Testis (tissue), 3 donors: ENCODE data around the gene ELMO1. TPM values are rescaled to one million over a fixed set of nuclear protein-coding genes. Genes with fewer than 3 reads are reported as not detected.

Experiments
- DNase-seq: peaks from one replicate; pipeline ENCODE4 v3.0.0-alpha.2; 2019
- H3K27ac ChIP-seq, 2 donors: fragments of 200-600 bp; sonication (generic); one replicate each; pipeline ENCODE4 v1.5.1; 2019
- H3K27me3 ChIP-seq: fragments of 200-600 bp; sonication (generic); one replicate; pipeline ENCODE4 v1.5.1; 2019
- H3K36me3 ChIP-seq: fragments of 200-600 bp; sonication (generic); one replicate; pipeline ENCODE4 v1.5.1; 2017; ENCODE audit warnings: low read depth; ENCODE audit errors: missing control alignments
- H3K4me1 ChIP-seq: fragments of 200-600 bp; sonication (generic); one replicate; pipeline ENCODE4 v1.5.1; 2019
- H3K4me3 ChIP-seq, 2 donors: fragments of 200-600 bp; sonication (generic); one replicate each; pipeline ENCODE4 v1.5.1; 2017 to 2019
- H3K9me3 ChIP-seq: fragments of 200-600 bp; sonication (generic); one replicate; pipeline ENCODE4 v1.5.1; 2017
- CTCF ChIP-seq, 3 experiments: fragments of 450-650 bp in 2 of 3; fragments of 200-600 bp in 1 of 3; sonication (generic) in 1 of 3; IDR thresholded peaks; one replicate each; pipeline ENCODE4 v1.5.1; 2016 to 2019; ENCODE audit warnings: antibody characterized with exemption in 3 of 3, mild to moderate bottlenecking in 2 of 3, moderate library complexity in 1 of 3
- POLR2A ChIP-seq: fragments of 450-650 bp; IDR thresholded peaks from one replicate; pipeline ENCODE4 v1.6.1; 2017; ENCODE audit warnings: antibody characterized with exemption, mild to moderate bottlenecking, moderate library complexity
- WGBS, 2 donors: methylation state at CpG; one replicate each; pipeline ENCODE4 v1.1.5; 2018; 5-methylcytosine and 5-hydroxymethylcytosine counted together
- intact Hi-C: fragments of 100-400 bp; cut with DNase I; formaldehyde crosslinking; loops from one replicate; pipeline ENCODE4 v1.15.1; 2023; ENCODE audit warnings: low total_unique reads
- polyA plus RNA-seq: library from polyadenylated mRNA; stranded (reverse); fragments of 350-450 nt; fragmentation: Illumina TruSeq; extraction: RNeasy Lipid Tissue Mini Kit (QIAGEN cat#74804); gene quantifications from one replicate; pipeline ENCODE4 v1.2.3, GENCODE V29; 2014; ENCODE audit warnings: low read depth, low replicate concordance; ENCODE audit not compliant: insufficient read depth
- total RNA-seq, 2 donors: library from RNA; depleted of rRNA; stranded (reverse); fragments of >200 nt; gene quantifications; one replicate each; pipeline ENCODE4 v1.2.3, GENCODE V29; 2016

Gene ELMO1
- total and polyA plus RNA-seq, 3 donors from 2014 or later = 12.9 to 47.2 (median 36.5) TPM

GRCh38 chr7:37382546-37383088, 66.0 kb downstream of the ELMO1 start:
- Histone ChIP-seq H3K27ac (no peak overlapping the region), H3K9me3 (no peaks in the 10 kb centered on the region), H3K27me3 (no peaks in the 10 kb centered on the region), H3K4me1 (no peaks in the 10 kb centered on the region), H3K36me3 (no peaks in the 10 kb centered on the region), H3K4me3 (no peak overlapping the region)
- no peak for DNase-seq
- TF ChIP-seq CTCF (IDR thresholded peaks at IDR 0.05) (no peak), POLR2A (no peak)
- WGBS, 2 donors = 89 to 93% methylated on average over 1 of the region's 1 CpG
- intact Hi-C loops = no loop called here

- H3K36me3 ChIP-seq = no peaks in the 10 kb centered on the region
- no peak for TF ChIP-seq POLR2A
- no peaks in the 10 kb centered on the region for H3K27me3 ChIP-seq
- H3K4me3 ChIP-seq = no peak overlapping the region
- no peaks in the 10 kb centered on the region for H3K9me3 ChIP-seq
- no peak for DNase-seq
- H3K27ac ChIP-seq = no peak overlapping the region
- no peaks in the 10 kb centered on the region for H3K4me1 ChIP-seq
- 83 to 87% methylated on average over 4 of the region's 4 CpGs for WGBS, 2 donors
- intact Hi-C loops = no loop called here
Measured at GRCh38 chr7:37380831-37381230, 67.8 kb downstream of the ELMO1 start.

- Histone ChIP-seq H3K4me1 (no peaks in the 10 kb centered on the region), H3K27ac (no peak overlapping the region), H3K27me3 (no peaks in the 10 kb centered on the region), H3K4me3 (no peak overlapping the region), H3K9me3 (no peaks in the 10 kb centered on the region), H3K36me3 (no peaks in the 10 kb centered on the region)
- TF ChIP-seq CTCF (IDR thresholded peaks at IDR 0.05) = no peak
- TF ChIP-seq POLR2A = no peak
- WGBS, 2 donors = 80 to 86% methylated on average over 4 of the region's 4 CpGs
- DNase-seq = no peak
- intact Hi-C loops = no loop called here
Measured at GRCh38 chr7:37379546-37380277, 69.0 kb downstream of the ELMO1 start.

- no peaks in the 10 kb centered on the region for H3K9me3 ChIP-seq
- H3K36me3 ChIP-seq = no peaks in the 10 kb centered on the region
- no peaks in the 10 kb centered on the region for H3K27me3 ChIP-seq
- WGBS, 2 donors = 93 to 95% methylated on average over 5 of the region's 5 CpGs
- DNase-seq = no peak
- H3K4me3 ChIP-seq = no peak overlapping the region
- H3K4me1 ChIP-seq = no peaks in the 10 kb centered on the region
- no peak for TF ChIP-seq POLR2A
- no peak for TF ChIP-seq CTCF (IDR thresholded peaks at IDR 0.05)
- no peak overlapping the region for H3K27ac ChIP-seq
- intact Hi-C loops = no loop called here
Measured at GRCh38 chr7:37377231-37377630, 71.4 kb downstream of the ELMO1 start.

- no peak overlapping the region for H3K27ac ChIP-seq
- DNase-seq = no peak
- H3K4me3 ChIP-seq = no peak overlapping the region
- TF ChIP-seq POLR2A = no peak
- no peak for TF ChIP-seq CTCF (IDR thresholded peaks at IDR 0.05)
- no peaks in the 10 kb centered on the region for H3K4me1 ChIP-seq
- WGBS, 2 donors = 85 to 88% methylated on average over 8 of the region's 8 CpGs
- H3K27me3 ChIP-seq = no peaks in the 10 kb centered on the region
- H3K9me3 ChIP-seq = no peaks in the 10 kb centered on the region
- intact Hi-C loops = no loop called here
- H3K36me3 ChIP-seq = no peaks in the 10 kb centered on the region
Measured at GRCh38 chr7:37376386-37376785, 72.3 kb downstream of the ELMO1 start.
